ENCODE data around the gene PDE6B. TPM values are rescaled to one million over a fixed set of nuclear protein-coding genes. Genes with fewer than 3 reads are reported as not detected.

Gene PDE6B
- total and polyA plus RNA-seq, 4 donors, result 2.7 to 24.6 (median 12.0) TPM

GRCh38 chr4:706834-707598, 81.6 kb downstream of the PDE6B start:
- DNase-seq, result no peak
- WGBS, 2 donors, result 47 to 68% methylated on average over 16 to 21 of the region's 21 CpGs
- H3K4me1 ChIP-seq (ENCODE audit: control insufficient read depth in 5 of 5, insufficient read depth in 5 of 5, low read length in 5 of 5), result peaks cover 6 to 23% (median 11%) of the 10 kb centered on the region in 5 donors
- TF ChIP-seq CTCF (IDR thresholded peaks at IDR 0.05; ENCODE audit: control extremely low read depth, extremely low read depth), result no peak
- H3K27ac ChIP-seq (ENCODE audit: low read depth in 1 of 2, low read length in 1 of 2), result peak overlapping the region in 1 of 2 donors; percentile 32
- no peak for ATAC-seq (ENCODE audit: insufficient read depth, low FRiP score)
- peak overlapping the region; percentile 29 for H3K4me3 ChIP-seq
- peaks cover 0 to 5% (median 0%) of the 10 kb centered on the region in 4 donors for H3K36me3 ChIP-seq (ENCODE audit: control insufficient read depth in 4 of 4, insufficient read depth in 4 of 4, low read length in 4 of 4)
- H3K9ac ChIP-seq (ENCODE audit: insufficient read depth in 1 of 2, low read length in 2 of 2), result peak overlapping the region; percentile 58 to 84
- H3K27me3 ChIP-seq (ENCODE audit: control insufficient read depth in 3 of 3, insufficient read depth in 3 of 3, low read length in 2 of 3), result no peaks in the 10 kb centered on the region
- no peaks in the 10 kb centered on the region for H3K9me3 ChIP-seq (ENCODE audit: control insufficient read depth in 4 of 4, insufficient read depth in 3 of 4, low read length in 3 of 4)

- Histone ChIP-seq H3K9ac (ENCODE audit: insufficient read depth in 1 of 2, low read length in 2 of 2) (no peak overlapping the region), H3K36me3 (ENCODE audit: control insufficient read depth in 4 of 4, insufficient read depth in 4 of 4, low read length in 4 of 4) (peaks cover 0 to 5% (median 0%) of the 10 kb centered on the region in 4 donors), H3K9me3 (ENCODE audit: control insufficient read depth in 4 of 4, insufficient read depth in 3 of 4, low read length in 3 of 4) (no peaks in the 10 kb centered on the region), H3K4me3 (no peak overlapping the region), H3K4me1 (ENCODE audit: control insufficient read depth in 5 of 5, insufficient read depth in 5 of 5, low read length in 5 of 5) (peaks cover 6 to 23% (median 11%) of the 10 kb centered on the region in 5 donors), H3K27me3 (ENCODE audit: control insufficient read depth in 3 of 3, insufficient read depth in 3 of 3, low read length in 2 of 3) (no peaks in the 10 kb centered on the region), H3K27ac (ENCODE audit: low read depth in 1 of 2, low read length in 1 of 2) (no peak overlapping the region)
- DNase-seq (no peak), ATAC-seq (ENCODE audit: insufficient read depth, low FRiP score) (no peak)
- 80 to 84% methylated on average over 8 to 11 of the region's 11 CpGs for WGBS, 2 donors
- no peak for TF ChIP-seq CTCF (IDR thresholded peaks at IDR 0.05; ENCODE audit: control extremely low read depth, extremely low read depth)
These were observed 82.7 kb downstream of the PDE6B start for GRCh38 chr4:707929-708630.

GRCh38 chr4:708631-708933, 83.2 kb downstream of the PDE6B start:
- Histone ChIP-seq H3K4me1 (ENCODE audit: control insufficient read depth in 5 of 5, insufficient read depth in 5 of 5, low read length in 5 of 5) (peaks cover 6 to 23% (median 11%) of the 10 kb centered on the region in 5 donors), H3K27me3 (ENCODE audit: control insufficient read depth in 3 of 3, insufficient read depth in 3 of 3, low read length in 2 of 3) (no peaks in the 10 kb centered on the region), H3K9ac (ENCODE audit: insufficient read depth in 1 of 2, low read length in 2 of 2) (no peak overlapping the region), H3K9me3 (ENCODE audit: control insufficient read depth in 4 of 4, insufficient read depth in 3 of 4, low read length in 3 of 4) (no peaks in the 10 kb centered on the region), H3K36me3 (ENCODE audit: control insufficient read depth in 4 of 4, insufficient read depth in 4 of 4, low read length in 4 of 4) (peaks cover 0 to 5% (median 0%) of the 10 kb centered on the region in 4 donors), H3K4me3 (no peak overlapping the region), H3K27ac (ENCODE audit: low read depth in 1 of 2, low read length in 1 of 2) (no peak overlapping the region)
- 60 to 71% methylated on average over 6 of the region's 6 CpGs for WGBS, 2 donors
- no peak for TF ChIP-seq CTCF (IDR thresholded peaks at IDR 0.05; ENCODE audit: control extremely low read depth, extremely low read depth)
- DNase-seq, result no peak
- no peak for ATAC-seq (ENCODE audit: insufficient read depth, low FRiP score)
